ENCODE data around the gene ZNF618. TPM values are rescaled to one million over a fixed set of nuclear protein-coding genes. Genes with fewer than 3 reads are reported as not detected.

The ZNF618 gene
- total RNA-seq, 1 donor from 2014 or later: 7.4 TPM

GRCh38 chr9:114027863-114028465, 151.9 kb downstream of the ZNF618 start:
- intact Hi-C loops (cut with DNase I): no loop called here
- Histone ChIP-seq H3K27ac (no peak overlapping the region), H3K9me3 (peaks cover 2% of the 10 kb centered on the region), H3K4me1 (no peaks in the 10 kb centered on the region), H3K4me3 (no peak overlapping the region), H3K36me3 (no peaks in the 10 kb centered on the region), H3K27me3 (no peaks in the 10 kb centered on the region)
- peak; percentile 54 to 79 for DNase-seq (ENCODE audit: extremely low spot score in 2 of 2)
- TF ChIP-seq POLR2A (IDR thresholded peaks at IDR 0.05) (no peak), CTCF (IDR thresholded peaks at IDR 0.05) (no peak), POLR2AphosphoS5 (IDR thresholded peaks at IDR 0.05; ENCODE audit: insufficient read depth in 1 of 2, low read depth in 1 of 2) (no peak)

GRCh38 chr9:114028646-114029045, 152.5 kb downstream of the ZNF618 start:
- no peaks in the 10 kb centered on the region for H3K36me3 ChIP-seq
- H3K27me3 ChIP-seq: no peaks in the 10 kb centered on the region
- no peaks in the 10 kb centered on the region for H3K4me1 ChIP-seq
- H3K4me3 ChIP-seq: no peak overlapping the region
- DNase-seq (ENCODE audit: extremely low spot score in 2 of 2): peak; percentile 69 to 84
- intact Hi-C loops (cut with DNase I): no loop called here
- no peaks in the 10 kb centered on the region for H3K9me3 ChIP-seq
- no peak overlapping the region for H3K27ac ChIP-seq
- TF ChIP-seq POLR2AphosphoS5 (IDR thresholded peaks at IDR 0.05; ENCODE audit: insufficient read depth in 1 of 2, low read depth in 1 of 2) (no peak), CTCF (IDR thresholded peaks at IDR 0.05) (no peak), POLR2A (IDR thresholded peaks at IDR 0.05) (no peak)

GRCh38 chr9:114029311-114030170, 153.4 kb downstream of the ZNF618 start:
- TF ChIP-seq CTCF (IDR thresholded peaks at IDR 0.05) (no peak), POLR2AphosphoS5 (IDR thresholded peaks at IDR 0.05; ENCODE audit: insufficient read depth in 1 of 2, low read depth in 1 of 2) (no peak)
- peak; percentile 32 to 55 for DNase-seq (ENCODE audit: extremely low spot score in 2 of 2)
- H3K27ac ChIP-seq: no peak overlapping the region
- H3K4me1 ChIP-seq: no peaks in the 10 kb centered on the region
- no peaks in the 10 kb centered on the region for H3K9me3 ChIP-seq
- H3K36me3 ChIP-seq: no peaks in the 10 kb centered on the region
- no peak overlapping the region for H3K4me3 ChIP-seq
- intact Hi-C loops (cut with DNase I): loop anchor here (5.0 kb wide), 1 partner anchor 222 kb away; no protein-coding TSS in a partner anchor
- H3K27me3 ChIP-seq: no peaks in the 10 kb centered on the region

- Histone ChIP-seq H3K36me3 (no peaks in the 10 kb centered on the region), H3K27me3 (no peaks in the 10 kb centered on the region), H3K9me3 (no peaks in the 10 kb centered on the region), H3K4me3 (no peak overlapping the region), H3K27ac (no peak overlapping the region), H3K4me1 (no peaks in the 10 kb centered on the region)
- TF ChIP-seq POLR2A (IDR thresholded peaks at IDR 0.05) (no peak), POLR2AphosphoS5 (IDR thresholded peaks at IDR 0.05; ENCODE audit: insufficient read depth in 1 of 2, low read depth in 1 of 2) (no peak), CTCF (IDR thresholded peaks at IDR 0.05) (no peak)
- intact Hi-C loops (cut with DNase I): loop anchor here (5.0 kb wide), 1 partner anchor 223 kb away; no protein-coding TSS in a partner anchor
- no peak for DNase-seq (ENCODE audit: extremely low spot score in 2 of 2)
Measured at GRCh38 chr9:114030364-114030763, 154.3 kb downstream of the ZNF618 start.

Measured in vagina (tissue), 2 donors.